GM12873 (cell line): Measurements from ENCODE around the gene NEURL1B.

ENCODE experiments used
- CTCF ChIP-seq: IDR thresholded peaks from 2 replicates; pipeline ENCODE4 v1.5.1; 2012; ENCODE audit warnings: low read depth, mild to moderate bottlenecking, moderate library complexity, low read length, control low read depth; ENCODE audit not compliant: insufficient read depth; ENCODE audit errors: missing control alignments

The NEURL1B gene

GRCh38 chr5:172685091-172685490, 44.0 kb downstream of the NEURL1B start:
- no peak for TF ChIP-seq CTCF

GRCh38 chr5:172686111-172686510, 45.0 kb downstream of the NEURL1B start:
- no peak for TF ChIP-seq CTCF

- TF ChIP-seq CTCF, result no peak
These were observed 45.7 kb downstream of the NEURL1B start for GRCh38 chr5:172686539-172687390.

GRCh38 chr5:172687940-172688339, 46.9 kb downstream of the NEURL1B start:
- no peak for TF ChIP-seq CTCF

GRCh38 chr5:172688349-172689217, 47.5 kb downstream of the NEURL1B start:
- TF ChIP-seq CTCF, result no peak

GRCh38 chr5:172689218-172689572, 48.1 kb downstream of the NEURL1B start:
- no peak for TF ChIP-seq CTCF

GRCh38 chr5:172689801-172690200, 48.7 kb downstream of the NEURL1B start:
- no peak for TF ChIP-seq CTCF
